Mucosa of descending colon (tissue), 3 donors: ENCODE results near the gene EIF2D. TPM values are rescaled to one million over a fixed set of nuclear protein-coding genes. Genes with fewer than 3 reads are reported as not detected.

Experiments
- ATAC-seq: fragments of 200-7000 bp; cut with Tn5 transposase; one replicate; pipeline ENCODE4 v1.9.1; 2020; ENCODE audit warnings: mild to moderate bottlenecking, moderate library complexity
- DNase-seq, 3 donors: peaks; one replicate each; pipeline ENCODE4 v3.0.0-alpha.2; 2020
- H3K36me3 ChIP-seq: fragments of 200-600 bp; one replicate; pipeline ENCODE4 v1.8.0; 2021; ENCODE audit warnings: low read depth, mild to moderate bottlenecking
- H3K4me1 ChIP-seq: fragments of 200-600 bp; one replicate; pipeline ENCODE4 v1.8.0; 2021; ENCODE audit warnings: low read depth, mild to moderate bottlenecking
- H3K4me3 ChIP-seq: fragments of 200-600 bp; one replicate; pipeline ENCODE4 v1.8.0; 2021; ENCODE audit warnings: mild to moderate bottlenecking
- H3K9me3 ChIP-seq: fragments of 200-600 bp; one replicate; pipeline ENCODE4 v1.8.0; 2021; ENCODE audit warnings: mild to moderate bottlenecking
- intact Hi-C, 2 donors: fragments of 100-400 bp; cut with DNase I in 1 of 2; cut with micrococcal nuclease in 1 of 2; formaldehyde crosslinking; loops; one replicate each; pipeline versions ENCODE4 v1.11.0 to v1.11.1; 2022; cut with DNase I, micrococcal nuclease
- total RNA-seq, 3 donors: library from RNA; stranded (reverse); fragmentation: NEBNext Ultra II Directional in 2 of 3; extraction: Animal tissue kit (Norgen Biotek cat#: 25700) in 2 of 3; gene quantifications; one replicate each; pipeline versions ENCODE4 v1.2.1 to v1.2.4, GENCODE V29; 2021 to 2023
- TF ChIP-seq, protein P1 (sequence below): fragments of 200-600 bp; IDR thresholded peaks from one replicate; pipeline ENCODE4 v1.8.0; 2022; ENCODE audit warnings: antibody characterized with exemption, mild to moderate bottlenecking
- donor health status: DM: no; HTN: no; CAD: no; lungs with moderate emphysema.
- donor health status: DM: no; HTN: no; CAD: no.
- donor health status: DM: no; HTN: yes; CAD: no.

Gene EIF2D
- total RNA-seq, 3 donors from 2014 or later = 36.8 to 47.8 (median 43.9) TPM

DNA sequence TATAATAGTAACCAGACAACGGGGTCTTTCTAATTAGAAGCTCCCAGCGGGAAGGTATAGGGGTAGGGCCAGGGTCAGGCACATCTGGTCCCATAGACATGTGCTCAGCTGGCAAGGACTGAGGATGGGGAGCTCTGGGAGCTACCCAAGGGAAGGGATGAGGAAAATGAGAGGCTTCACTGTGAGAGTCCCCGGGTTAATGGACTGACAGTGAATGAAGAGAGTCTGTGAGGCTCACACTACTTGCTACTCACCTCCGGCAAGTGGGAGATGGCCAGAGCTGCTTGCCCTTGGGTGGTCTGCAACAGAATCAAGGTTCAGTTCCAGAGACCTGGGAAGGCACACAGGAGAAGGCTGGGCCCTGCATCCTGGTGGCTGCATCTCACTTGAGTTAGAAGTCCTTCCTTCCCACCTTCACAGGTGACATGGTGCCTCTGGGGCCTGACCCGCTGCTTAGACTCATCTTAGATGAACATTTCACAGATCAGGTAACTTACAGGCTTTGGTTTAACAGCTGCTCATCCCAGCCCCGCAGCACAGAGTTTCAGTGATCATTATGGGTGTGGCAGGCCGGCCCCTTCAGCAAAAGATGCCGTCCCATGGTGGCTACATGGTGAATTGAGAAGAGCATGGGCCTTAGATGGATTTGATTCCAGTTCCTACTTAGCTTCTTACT lies 31.7 kb downstream of the EIF2D start:
- intact Hi-C loops = loop anchor here in 1 of 2 donors (5.0 kb wide), 2 partner anchors 38 to 88 kb away; no protein-coding TSS in a partner anchor
- Histone ChIP-seq H3K4me1 (peaks cover 2% of the 10 kb centered on the region), H3K9me3 (no peaks in the 10 kb centered on the region), H3K36me3 (no peaks in the 10 kb centered on the region), H3K4me3 (no peak overlapping the region)
- ATAC-seq = no peak
- DNase-seq = no peak
- TF ChIP-seq, protein P1, sequence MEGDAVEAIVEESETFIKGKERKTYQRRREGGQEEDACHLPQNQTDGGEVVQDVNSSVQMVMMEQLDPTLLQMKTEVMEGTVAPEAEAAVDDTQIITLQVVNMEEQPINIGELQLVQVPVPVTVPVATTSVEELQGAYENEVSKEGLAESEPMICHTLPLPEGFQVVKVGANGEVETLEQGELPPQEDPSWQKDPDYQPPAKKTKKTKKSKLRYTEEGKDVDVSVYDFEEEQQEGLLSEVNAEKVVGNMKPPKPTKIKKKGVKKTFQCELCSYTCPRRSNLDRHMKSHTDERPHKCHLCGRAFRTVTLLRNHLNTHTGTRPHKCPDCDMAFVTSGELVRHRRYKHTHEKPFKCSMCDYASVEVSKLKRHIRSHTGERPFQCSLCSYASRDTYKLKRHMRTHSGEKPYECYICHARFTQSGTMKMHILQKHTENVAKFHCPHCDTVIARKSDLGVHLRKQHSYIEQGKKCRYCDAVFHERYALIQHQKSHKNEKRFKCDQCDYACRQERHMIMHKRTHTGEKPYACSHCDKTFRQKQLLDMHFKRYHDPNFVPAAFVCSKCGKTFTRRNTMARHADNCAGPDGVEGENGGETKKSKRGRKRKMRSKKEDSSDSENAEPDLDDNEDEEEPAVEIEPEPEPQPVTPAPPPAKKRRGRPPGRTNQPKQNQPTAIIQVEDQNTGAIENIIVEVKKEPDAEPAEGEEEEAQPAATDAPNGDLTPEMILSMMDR = no peak

DNA sequence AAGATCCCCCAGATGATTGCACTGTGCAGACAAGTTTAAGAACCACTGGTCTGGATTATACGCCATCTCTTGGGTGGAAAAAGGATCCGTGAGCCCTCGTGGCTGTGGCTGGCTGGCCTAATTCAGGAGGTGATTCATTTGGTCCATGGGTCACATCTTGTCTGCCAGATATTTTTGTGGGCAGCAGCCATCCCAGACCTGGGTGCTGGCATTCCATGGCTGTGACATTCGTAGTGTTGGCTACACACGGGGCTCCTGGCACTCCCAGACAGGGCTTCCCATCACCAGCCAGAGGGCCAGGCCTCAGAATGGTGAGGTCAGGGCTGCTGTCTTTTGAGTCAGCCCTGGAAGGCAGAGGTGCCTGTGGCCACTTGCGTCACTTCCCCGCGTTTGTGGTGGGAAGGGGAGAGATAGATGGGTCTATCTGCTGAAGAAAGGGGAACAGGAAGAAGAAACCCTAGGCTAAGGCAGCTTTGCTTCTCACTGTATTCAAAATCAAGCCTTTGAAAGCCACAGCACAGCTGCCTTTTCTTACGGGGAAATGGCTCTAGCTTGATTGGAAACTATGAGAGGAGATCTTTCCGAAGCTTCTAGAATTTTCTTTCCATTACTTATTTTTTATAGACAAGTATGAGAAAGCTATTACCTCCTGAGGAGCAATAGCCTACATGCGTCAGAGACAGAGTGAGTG lies 32.4 kb downstream of the EIF2D start:
- Histone ChIP-seq H3K36me3 (no peaks in the 10 kb centered on the region), H3K9me3 (no peaks in the 10 kb centered on the region), H3K4me1 (peaks cover 2% of the 10 kb centered on the region), H3K4me3 (no peak overlapping the region)
- DNase-seq (peak; percentile 71 to 92 (median 77)), ATAC-seq (peak; percentile 71)
- TF ChIP-seq, protein P1 = no peak
- intact Hi-C loops = loop anchor here in 1 of 2 donors (5.0 kb wide), 2 partner anchors 38 to 88 kb away; no protein-coding TSS in a partner anchor

DNA sequence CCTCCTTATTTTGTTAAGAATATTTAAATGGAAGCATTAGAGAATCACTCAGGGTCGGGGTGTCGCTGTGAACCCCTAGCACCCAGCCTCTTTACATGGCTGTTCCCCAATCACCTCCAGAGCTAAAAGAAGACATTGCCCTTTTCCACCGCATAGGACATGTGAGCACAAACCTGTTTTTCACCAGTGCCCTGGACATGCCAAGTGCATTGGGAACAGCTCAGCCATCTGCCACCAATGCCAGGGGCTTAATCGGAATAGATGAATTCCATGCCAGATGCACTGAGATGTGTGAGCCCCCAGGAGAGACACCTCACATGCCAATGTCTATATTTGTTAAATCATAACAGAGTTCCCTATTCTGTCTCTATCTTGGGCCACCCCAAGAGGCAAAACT lies 33.3 kb downstream of the EIF2D start:
- no peaks in the 10 kb centered on the region for H3K36me3 ChIP-seq
- no peak for DNase-seq
- no peak for ATAC-seq
- TF ChIP-seq, protein P1 = no peak
- no peak overlapping the region for H3K4me3 ChIP-seq
- no peaks in the 10 kb centered on the region for H3K9me3 ChIP-seq
- intact Hi-C loops = no loop called here
- H3K4me1 ChIP-seq = peaks cover 9% of the 10 kb centered on the region

DNA sequence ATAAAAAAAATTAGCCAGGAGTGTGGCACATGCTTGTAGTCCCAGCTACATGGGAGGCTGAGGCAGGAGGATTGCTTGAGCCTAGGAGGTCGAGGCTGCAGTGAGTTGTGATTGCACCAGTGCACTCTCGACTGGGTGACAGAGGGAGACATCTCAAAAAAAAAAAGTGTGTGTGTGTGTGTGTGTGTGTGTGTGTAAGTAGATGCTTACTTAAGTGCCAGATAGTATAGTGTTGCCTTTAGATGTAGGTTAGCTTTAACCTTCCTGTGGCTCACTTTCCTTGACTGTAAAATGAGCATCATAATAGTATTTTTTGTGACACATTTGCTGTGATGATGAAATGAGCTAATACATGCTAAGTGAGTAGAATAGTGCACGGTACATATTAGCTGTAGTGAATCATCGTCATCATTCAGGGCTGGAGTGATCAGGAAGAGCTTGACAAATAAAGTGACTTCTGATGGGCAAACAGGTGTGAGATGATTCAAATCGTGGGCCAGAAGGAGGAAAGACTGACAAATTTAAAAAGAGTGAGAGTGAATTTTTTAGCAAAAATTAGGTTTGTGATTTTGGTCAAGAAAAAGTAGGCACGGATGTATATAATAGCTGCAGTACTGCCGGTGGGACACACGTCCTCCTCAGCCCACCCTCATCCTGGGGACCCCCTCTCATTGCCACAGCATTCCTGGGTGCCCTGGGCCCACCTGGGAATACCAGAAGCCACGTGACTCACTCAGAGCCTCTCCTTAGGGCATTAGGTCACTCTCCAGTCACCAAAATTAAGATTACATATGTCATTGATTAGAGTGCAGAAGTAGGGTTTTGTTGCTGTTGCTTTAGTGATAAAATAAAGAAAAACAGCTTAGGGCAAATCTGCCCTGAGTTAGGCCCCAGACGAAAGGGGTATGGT lies 33.9 kb downstream of the EIF2D start:
- ATAC-seq (no peak), DNase-seq (no peak)
- peaks cover 9% of the 10 kb centered on the region for H3K4me1 ChIP-seq
- intact Hi-C loops = no loop called here
- TF ChIP-seq, protein P1 = no peak
- no peaks in the 10 kb centered on the region for H3K9me3 ChIP-seq
- no peaks in the 10 kb centered on the region for H3K36me3 ChIP-seq
- no peak overlapping the region for H3K4me3 ChIP-seq

DNA sequence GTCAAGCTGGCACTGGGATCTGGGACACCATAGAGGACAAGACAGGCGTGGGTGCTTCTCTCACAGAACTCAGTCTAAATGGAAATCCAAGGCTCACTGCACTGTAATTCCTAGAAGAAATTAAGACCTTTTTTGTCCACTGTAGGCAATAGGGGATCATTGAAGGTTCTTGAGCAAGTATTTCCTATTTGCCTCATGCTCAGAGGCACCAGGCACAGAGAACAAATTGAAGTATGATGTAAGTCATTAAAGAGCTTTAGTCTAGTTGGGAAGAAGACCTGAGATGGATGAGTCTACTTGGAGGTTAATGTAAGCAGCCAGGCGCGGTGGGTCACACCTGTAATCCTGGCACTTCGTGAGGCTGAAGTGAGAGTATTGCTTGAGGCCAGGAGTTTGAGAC lies 34.6 kb downstream of the EIF2D start:
- intact Hi-C loops = no loop called here
- ATAC-seq (no peak), DNase-seq (no peak)
- H3K36me3 ChIP-seq = no peaks in the 10 kb centered on the region
- no peaks in the 10 kb centered on the region for H3K9me3 ChIP-seq
- no peak overlapping the region for H3K4me3 ChIP-seq
- H3K4me1 ChIP-seq = peaks cover 9% of the 10 kb centered on the region
- TF ChIP-seq, protein P1 = no peak
